Esophagus muscularis mucosa (tissue), 3 donors: ENCODE measurements around the gene TTBK2.

Source experiments
- POLR2A ChIP-seq: fragments of 450-650 bp; IDR thresholded peaks from one replicate; pipeline ENCODE4 v1.6.1; 2017; ENCODE audit warnings: antibody characterized with exemption, moderate library complexity, mild to moderate bottlenecking, low read depth
- POLR2AphosphoS5 ChIP-seq, 2 donors: sonication (generic); formaldehyde crosslinking; IDR thresholded peaks; one replicate each; pipeline ENCODE4 v1.6.1; 2017; ENCODE audit warnings: antibody characterized with exemption in 2 of 2
- TF ChIP-seq, protein P1 (sequence below), 3 experiments: fragments of 200-600 bp in 2 of 3; fragments of 450-650 bp in 1 of 3; sonication (generic) in 2 of 3; IDR thresholded peaks; one replicate each; pipeline ENCODE4 v1.5.1; 2017 to 2019; ENCODE audit warnings: antibody characterized with exemption in 3 of 3, mild to moderate bottlenecking in 2 of 3, moderate library complexity in 1 of 3

DNA sequence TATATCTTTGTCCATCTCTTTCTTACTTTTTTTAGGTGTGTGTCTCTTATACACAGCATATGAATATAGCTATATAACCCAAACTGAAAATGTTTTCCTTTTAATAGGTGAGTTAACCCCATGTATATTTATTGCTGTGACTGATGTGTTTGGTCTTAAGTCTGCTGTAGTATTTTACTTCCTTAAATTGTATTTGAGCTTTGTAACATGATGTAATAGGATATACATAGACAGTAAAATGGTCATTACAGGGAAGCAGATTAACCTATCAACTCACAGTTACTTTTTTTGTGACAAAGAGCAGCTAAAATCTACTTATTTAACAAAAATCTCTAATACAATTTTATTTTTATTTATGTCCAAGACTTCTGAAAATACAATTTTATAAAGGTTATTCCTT is 131.9 kb downstream of the TTBK2 start:
- no peak for TF ChIP-seq POLR2A
- TF ChIP-seq, protein P1, sequence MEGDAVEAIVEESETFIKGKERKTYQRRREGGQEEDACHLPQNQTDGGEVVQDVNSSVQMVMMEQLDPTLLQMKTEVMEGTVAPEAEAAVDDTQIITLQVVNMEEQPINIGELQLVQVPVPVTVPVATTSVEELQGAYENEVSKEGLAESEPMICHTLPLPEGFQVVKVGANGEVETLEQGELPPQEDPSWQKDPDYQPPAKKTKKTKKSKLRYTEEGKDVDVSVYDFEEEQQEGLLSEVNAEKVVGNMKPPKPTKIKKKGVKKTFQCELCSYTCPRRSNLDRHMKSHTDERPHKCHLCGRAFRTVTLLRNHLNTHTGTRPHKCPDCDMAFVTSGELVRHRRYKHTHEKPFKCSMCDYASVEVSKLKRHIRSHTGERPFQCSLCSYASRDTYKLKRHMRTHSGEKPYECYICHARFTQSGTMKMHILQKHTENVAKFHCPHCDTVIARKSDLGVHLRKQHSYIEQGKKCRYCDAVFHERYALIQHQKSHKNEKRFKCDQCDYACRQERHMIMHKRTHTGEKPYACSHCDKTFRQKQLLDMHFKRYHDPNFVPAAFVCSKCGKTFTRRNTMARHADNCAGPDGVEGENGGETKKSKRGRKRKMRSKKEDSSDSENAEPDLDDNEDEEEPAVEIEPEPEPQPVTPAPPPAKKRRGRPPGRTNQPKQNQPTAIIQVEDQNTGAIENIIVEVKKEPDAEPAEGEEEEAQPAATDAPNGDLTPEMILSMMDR (IDR thresholded peaks at IDR 0.05) = no peak
- TF ChIP-seq POLR2AphosphoS5 (IDR thresholded peaks at IDR 0.05) = no peak
